BJ (cell line): ENCODE results near the gene ADORA3. TPM values are rescaled to one million over a fixed set of nuclear protein-coding genes. Genes with fewer than 3 reads are reported as not detected.

Source experiments
- CTCF ChIA-PET: fragments of 350-600 bp; formaldehyde crosslinking; extraction: SDS; loops from one replicate; lab custom pipeline; 2021; ENCODE audit warnings: antibody characterized with exemption, inconsistent platforms; lab: Yijun Ruan, JAX
- POLR2A ChIA-PET: fragments of 300-600 bp; sonication (Branson Sonifier 250); formaldehyde crosslinking; extraction: SDS; loops from one replicate; lab custom pipeline; 2021; ENCODE audit warnings: antibody characterized with exemption; lab: Charles Lee
- DNase-seq: peaks from one replicate; pipeline ENCODE4 v3.0.0-alpha.2; 2011; ENCODE audit warnings: low read depth
- H3K27me3 ChIP-seq: 2 replicates; pipeline ENCODE4 v1.6.0; 2011; ENCODE audit warnings: low read length; ENCODE audit not compliant: control insufficient read depth, insufficient read depth
- H3K36me3 ChIP-seq: 2 replicates; pipeline ENCODE4 v1.5.1; 2011; ENCODE audit warnings: low read length; ENCODE audit not compliant: control insufficient read depth, insufficient read depth
- H3K4me3 ChIP-seq: 2 replicates; pipeline ENCODE4 v1.5.1; 2011; ENCODE audit warnings: low read depth, mild to moderate bottlenecking, control low read depth, low read length
- CTCF ChIP-seq: IDR thresholded peaks from 2 replicates; pipeline ENCODE4 v1.5.1; 2011; ENCODE audit warnings: low read depth, mild to moderate bottlenecking, control low read depth, inconsistent platforms, low read length, moderate library complexity; ENCODE audit not compliant: insufficient read depth
- polyA plus RNA-seq: library from polyadenylated mRNA; depleted of rRNA; stranded (reverse); fragments of >200 nt; gene quantifications from 2 replicates; pipeline ENCODE4 v1.2.3, GENCODE V29; 2011

Gene ADORA3
- polyA plus RNA-seq, 1 experiment, result not detected

GRCh38 chr1:111471012-111471411 lies 32.4 kb downstream of the ADORA3 start:
- H3K36me3 ChIP-seq, result no peaks in the 10 kb centered on the region
- ChIA-PET POLR2A (no interaction called here), CTCF (interaction anchor here (0.6 kb wide), 1 partner anchor 271 kb away, joined by 4 read pairs; no protein-coding TSS in a partner anchor)
- H3K4me3 ChIP-seq, result no peak overlapping the region
- no peaks in the 10 kb centered on the region for H3K27me3 ChIP-seq
- no peak for TF ChIP-seq CTCF
- DNase-seq, result no peak

GRCh38 chr1:111470596-111470995 lies 32.8 kb downstream of the ADORA3 start:
- Histone ChIP-seq H3K36me3 (no peaks in the 10 kb centered on the region), H3K27me3 (no peaks in the 10 kb centered on the region), H3K4me3 (no peak overlapping the region)
- POLR2A ChIA-PET, result no interaction called here
- TF ChIP-seq CTCF, result no peak
- CTCF ChIA-PET, result no interaction called here
- no peak for DNase-seq

- Histone ChIP-seq H3K4me3 (no peak overlapping the region), H3K27me3 (no peaks in the 10 kb centered on the region), H3K36me3 (no peaks in the 10 kb centered on the region)
- no peak for TF ChIP-seq CTCF
- CTCF ChIA-PET, result no interaction called here
- POLR2A ChIA-PET, result no interaction called here
- no peak for DNase-seq
Observed at GRCh38 chr1:111469539-111469938, 33.9 kb downstream of the ADORA3 start.

GRCh38 chr1:111468717-111469100 lies 34.7 kb downstream of the ADORA3 start:
- Histone ChIP-seq H3K36me3 (no peaks in the 10 kb centered on the region), H3K4me3 (no peak overlapping the region), H3K27me3 (no peaks in the 10 kb centered on the region)
- no peak for DNase-seq
- no peak for TF ChIP-seq CTCF
- ChIA-PET POLR2A (no interaction called here), CTCF (no interaction called here)

GRCh38 chr1:111467865-111468716 lies 35.3 kb downstream of the ADORA3 start:
- CTCF ChIA-PET, result no interaction called here

More at GRCh38 chr1:111467865-111468716, 35.3 kb downstream of the ADORA3 start:
- Histone ChIP-seq H3K27me3 (no peaks in the 10 kb centered on the region), H3K36me3 (no peaks in the 10 kb centered on the region), H3K4me3 (no peak overlapping the region)
- POLR2A ChIA-PET, result no interaction called here
- no peak for DNase-seq
- TF ChIP-seq CTCF, result no peak
